Panc1 (cell line): ENCODE measurements around the gene C1orf50.

Experiments
- POLR2AphosphoS5 ChIP-seq: IDR thresholded peaks from 2 replicates; pipeline ENCODE4 v1.6.1; 2012; ENCODE audit warnings: mild to moderate bottlenecking, low read depth, low read length, moderate library complexity
- TCF7L2 ChIP-seq: IDR thresholded peaks from 2 replicates; pipeline ENCODE4 v1.6.1; 2011; ENCODE audit warnings: mild to moderate bottlenecking, low read depth, low read length, inconsistent platforms
- TF ChIP-seq, protein P1 (sequence below): fragments of 450-650 bp; IDR thresholded peaks from 2 replicates; pipeline ENCODE4 v1.5.1; 2017; ENCODE audit warnings: mild to moderate bottlenecking
- TF ChIP-seq, protein P2 (sequence below), 2 experiments: IDR thresholded peaks; 2 replicates each; pipeline ENCODE4 v1.6.1; 2011 to 2012; ENCODE audit warnings: low read depth in 2 of 2, control low read depth in 1 of 2, low read length in 1 of 2, mild to moderate bottlenecking in 1 of 2, moderate library complexity in 1 of 2; ENCODE audit not compliant: insufficient read depth in 1 of 2

DNA sequence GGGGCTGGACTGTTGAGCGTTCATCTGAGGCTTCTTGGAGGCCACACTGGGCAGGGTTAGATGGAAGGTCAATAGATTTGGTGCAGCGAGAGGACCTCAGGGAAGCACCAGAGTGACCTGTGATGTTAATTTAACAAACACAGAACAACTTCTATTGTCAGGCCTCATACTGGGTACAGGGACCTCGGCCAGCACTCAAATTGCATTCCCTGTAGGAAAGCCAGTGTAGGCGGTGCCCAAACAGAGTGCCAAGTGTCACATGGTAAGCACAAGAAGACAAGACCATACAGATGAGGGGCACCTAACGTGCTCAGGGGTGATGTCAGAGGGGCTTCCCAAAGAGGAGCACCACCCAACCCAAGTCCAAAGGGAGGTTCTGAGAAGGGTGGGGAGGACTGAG lies 19.0 kb downstream of the C1orf50 start:
- TF ChIP-seq, protein P1, sequence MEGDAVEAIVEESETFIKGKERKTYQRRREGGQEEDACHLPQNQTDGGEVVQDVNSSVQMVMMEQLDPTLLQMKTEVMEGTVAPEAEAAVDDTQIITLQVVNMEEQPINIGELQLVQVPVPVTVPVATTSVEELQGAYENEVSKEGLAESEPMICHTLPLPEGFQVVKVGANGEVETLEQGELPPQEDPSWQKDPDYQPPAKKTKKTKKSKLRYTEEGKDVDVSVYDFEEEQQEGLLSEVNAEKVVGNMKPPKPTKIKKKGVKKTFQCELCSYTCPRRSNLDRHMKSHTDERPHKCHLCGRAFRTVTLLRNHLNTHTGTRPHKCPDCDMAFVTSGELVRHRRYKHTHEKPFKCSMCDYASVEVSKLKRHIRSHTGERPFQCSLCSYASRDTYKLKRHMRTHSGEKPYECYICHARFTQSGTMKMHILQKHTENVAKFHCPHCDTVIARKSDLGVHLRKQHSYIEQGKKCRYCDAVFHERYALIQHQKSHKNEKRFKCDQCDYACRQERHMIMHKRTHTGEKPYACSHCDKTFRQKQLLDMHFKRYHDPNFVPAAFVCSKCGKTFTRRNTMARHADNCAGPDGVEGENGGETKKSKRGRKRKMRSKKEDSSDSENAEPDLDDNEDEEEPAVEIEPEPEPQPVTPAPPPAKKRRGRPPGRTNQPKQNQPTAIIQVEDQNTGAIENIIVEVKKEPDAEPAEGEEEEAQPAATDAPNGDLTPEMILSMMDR: no peak
- no peak for TF ChIP-seq POLR2AphosphoS5
- TF ChIP-seq, protein P2, sequence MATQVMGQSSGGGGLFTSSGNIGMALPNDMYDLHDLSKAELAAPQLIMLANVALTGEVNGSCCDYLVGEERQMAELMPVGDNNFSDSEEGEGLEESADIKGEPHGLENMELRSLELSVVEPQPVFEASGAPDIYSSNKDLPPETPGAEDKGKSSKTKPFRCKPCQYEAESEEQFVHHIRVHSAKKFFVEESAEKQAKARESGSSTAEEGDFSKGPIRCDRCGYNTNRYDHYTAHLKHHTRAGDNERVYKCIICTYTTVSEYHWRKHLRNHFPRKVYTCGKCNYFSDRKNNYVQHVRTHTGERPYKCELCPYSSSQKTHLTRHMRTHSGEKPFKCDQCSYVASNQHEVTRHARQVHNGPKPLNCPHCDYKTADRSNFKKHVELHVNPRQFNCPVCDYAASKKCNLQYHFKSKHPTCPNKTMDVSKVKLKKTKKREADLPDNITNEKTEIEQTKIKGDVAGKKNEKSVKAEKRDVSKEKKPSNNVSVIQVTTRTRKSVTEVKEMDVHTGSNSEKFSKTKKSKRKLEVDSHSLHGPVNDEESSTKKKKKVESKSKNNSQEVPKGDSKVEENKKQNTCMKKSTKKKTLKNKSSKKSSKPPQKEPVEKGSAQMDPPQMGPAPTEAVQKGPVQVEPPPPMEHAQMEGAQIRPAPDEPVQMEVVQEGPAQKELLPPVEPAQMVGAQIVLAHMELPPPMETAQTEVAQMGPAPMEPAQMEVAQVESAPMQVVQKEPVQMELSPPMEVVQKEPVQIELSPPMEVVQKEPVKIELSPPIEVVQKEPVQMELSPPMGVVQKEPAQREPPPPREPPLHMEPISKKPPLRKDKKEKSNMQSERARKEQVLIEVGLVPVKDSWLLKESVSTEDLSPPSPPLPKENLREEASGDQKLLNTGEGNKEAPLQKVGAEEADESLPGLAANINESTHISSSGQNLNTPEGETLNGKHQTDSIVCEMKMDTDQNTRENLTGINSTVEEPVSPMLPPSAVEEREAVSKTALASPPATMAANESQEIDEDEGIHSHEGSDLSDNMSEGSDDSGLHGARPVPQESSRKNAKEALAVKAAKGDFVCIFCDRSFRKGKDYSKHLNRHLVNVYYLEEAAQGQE (IDR thresholded peaks at IDR 0.05; ENCODE audit: insufficient read depth in 1 of 2, low read depth in 2 of 2, low read length in 1 of 2): no peak
- no peak for TF ChIP-seq TCF7L2
